PFSK-1 (cell line): ENCODE data around the gene PLB1.

Experiments
- FOXP2 ChIP-seq: optimal IDR thresholded peaks from 2 replicates; pipeline ENCODE3; 2011; ENCODE audit warnings: borderline replicate concordance, control low read depth, inconsistent platforms; ENCODE audit not compliant: insufficient read depth; ENCODE audit errors: extremely low read length, extremely low read depth
- POLR2AphosphoS5 ChIP-seq: IDR thresholded peaks from 2 replicates; pipeline ENCODE4 v1.6.1; 2012; ENCODE audit warnings: low read depth, mild to moderate bottlenecking, control low read depth, low read length, moderate library complexity
- SIN3A ChIP-seq: IDR thresholded peaks from 2 replicates; pipeline ENCODE4 v1.6.1; 2012; ENCODE audit warnings: mild to moderate bottlenecking, low read length, moderate library complexity, borderline replicate concordance; ENCODE audit not compliant: insufficient read depth
- TAF1 ChIP-seq: IDR thresholded peaks from 2 replicates; pipeline ENCODE4 v1.6.1; 2012; ENCODE audit warnings: low read length, control low read depth, borderline replicate concordance; ENCODE audit not compliant: insufficient read depth
- TF ChIP-seq, protein P1 (sequence below), 2 experiments: IDR thresholded peaks; 2 replicates each; pipeline versions ENCODE4 v1.6.1 to v1.8.0; 2011 to 2012; ENCODE audit warnings: low read depth in 2 of 2, low read length in 2 of 2, control low read depth in 1 of 2, inconsistent platforms in 1 of 2, mild to moderate bottlenecking in 1 of 2, moderate library complexity in 1 of 2; ENCODE audit not compliant: insufficient read depth in 1 of 2

DNA sequence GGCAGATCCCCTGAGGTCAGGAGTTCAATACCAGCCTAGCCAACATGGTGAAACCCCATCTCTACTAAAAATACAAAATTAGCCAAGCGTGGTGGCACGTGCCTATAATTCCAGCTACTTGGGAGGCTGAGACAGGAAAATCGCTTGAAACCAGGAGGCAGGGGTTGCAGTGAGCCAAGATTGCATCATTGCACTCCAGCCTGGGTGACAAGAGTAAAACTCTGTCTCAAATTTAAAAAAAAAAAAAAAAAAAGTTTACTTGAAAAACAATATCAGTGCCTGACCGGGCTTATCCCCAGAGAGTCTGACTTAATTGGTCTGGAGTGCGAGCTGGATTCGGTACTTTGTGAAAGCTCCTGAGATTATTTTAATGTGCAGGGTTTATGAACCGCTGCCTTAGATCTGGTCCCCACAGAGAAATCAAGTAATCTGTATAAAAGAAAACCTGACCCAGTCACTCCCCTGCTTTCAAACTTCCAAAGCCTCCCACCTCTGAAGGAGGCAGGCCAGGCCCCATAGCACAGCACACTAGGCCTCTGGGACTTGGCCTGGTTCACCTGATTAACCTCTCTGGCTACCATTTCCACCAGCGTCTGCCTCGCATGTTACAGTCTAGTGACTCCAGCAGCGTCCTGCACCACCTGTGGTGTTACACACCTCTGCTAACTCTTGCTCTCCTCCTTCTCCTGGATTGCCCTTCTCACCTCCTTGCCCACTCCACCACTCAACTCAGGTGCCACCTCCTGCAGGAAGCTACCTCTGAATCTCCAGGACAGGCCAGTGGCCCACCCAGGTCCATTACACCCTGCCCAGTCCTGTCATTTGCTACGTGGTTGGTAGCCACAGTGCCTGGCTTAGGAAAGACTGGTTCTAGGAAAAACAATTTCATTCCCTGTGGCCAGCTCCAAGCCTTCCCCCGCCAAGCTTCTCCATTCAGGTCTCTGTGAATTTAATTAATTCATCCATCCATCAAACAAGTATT, 141.5 kb downstream of the PLB1 start:
- TF ChIP-seq POLR2AphosphoS5: no peak
- no peak for TF ChIP-seq TAF1
- no peak for TF ChIP-seq FOXP2
- TF ChIP-seq SIN3A: no peak
- TF ChIP-seq, protein P1, sequence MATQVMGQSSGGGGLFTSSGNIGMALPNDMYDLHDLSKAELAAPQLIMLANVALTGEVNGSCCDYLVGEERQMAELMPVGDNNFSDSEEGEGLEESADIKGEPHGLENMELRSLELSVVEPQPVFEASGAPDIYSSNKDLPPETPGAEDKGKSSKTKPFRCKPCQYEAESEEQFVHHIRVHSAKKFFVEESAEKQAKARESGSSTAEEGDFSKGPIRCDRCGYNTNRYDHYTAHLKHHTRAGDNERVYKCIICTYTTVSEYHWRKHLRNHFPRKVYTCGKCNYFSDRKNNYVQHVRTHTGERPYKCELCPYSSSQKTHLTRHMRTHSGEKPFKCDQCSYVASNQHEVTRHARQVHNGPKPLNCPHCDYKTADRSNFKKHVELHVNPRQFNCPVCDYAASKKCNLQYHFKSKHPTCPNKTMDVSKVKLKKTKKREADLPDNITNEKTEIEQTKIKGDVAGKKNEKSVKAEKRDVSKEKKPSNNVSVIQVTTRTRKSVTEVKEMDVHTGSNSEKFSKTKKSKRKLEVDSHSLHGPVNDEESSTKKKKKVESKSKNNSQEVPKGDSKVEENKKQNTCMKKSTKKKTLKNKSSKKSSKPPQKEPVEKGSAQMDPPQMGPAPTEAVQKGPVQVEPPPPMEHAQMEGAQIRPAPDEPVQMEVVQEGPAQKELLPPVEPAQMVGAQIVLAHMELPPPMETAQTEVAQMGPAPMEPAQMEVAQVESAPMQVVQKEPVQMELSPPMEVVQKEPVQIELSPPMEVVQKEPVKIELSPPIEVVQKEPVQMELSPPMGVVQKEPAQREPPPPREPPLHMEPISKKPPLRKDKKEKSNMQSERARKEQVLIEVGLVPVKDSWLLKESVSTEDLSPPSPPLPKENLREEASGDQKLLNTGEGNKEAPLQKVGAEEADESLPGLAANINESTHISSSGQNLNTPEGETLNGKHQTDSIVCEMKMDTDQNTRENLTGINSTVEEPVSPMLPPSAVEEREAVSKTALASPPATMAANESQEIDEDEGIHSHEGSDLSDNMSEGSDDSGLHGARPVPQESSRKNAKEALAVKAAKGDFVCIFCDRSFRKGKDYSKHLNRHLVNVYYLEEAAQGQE (IDR thresholded peaks at IDR 0.05; ENCODE audit: insufficient read depth in 1 of 2, low read depth in 2 of 2, low read length in 2 of 2): no peak
